ENCODE results near the gene CDC42BPB. TPM values are rescaled to one million over a fixed set of nuclear protein-coding genes. Genes with fewer than 3 reads are reported as not detected.

CDC42BPB gene
- total and polyA plus RNA-seq, 2 of the 13 experiments (the other 11 are each of a cell fraction or from before 2014, with no cell fraction given) = 19.7 to 32.3 TPM

DNA sequence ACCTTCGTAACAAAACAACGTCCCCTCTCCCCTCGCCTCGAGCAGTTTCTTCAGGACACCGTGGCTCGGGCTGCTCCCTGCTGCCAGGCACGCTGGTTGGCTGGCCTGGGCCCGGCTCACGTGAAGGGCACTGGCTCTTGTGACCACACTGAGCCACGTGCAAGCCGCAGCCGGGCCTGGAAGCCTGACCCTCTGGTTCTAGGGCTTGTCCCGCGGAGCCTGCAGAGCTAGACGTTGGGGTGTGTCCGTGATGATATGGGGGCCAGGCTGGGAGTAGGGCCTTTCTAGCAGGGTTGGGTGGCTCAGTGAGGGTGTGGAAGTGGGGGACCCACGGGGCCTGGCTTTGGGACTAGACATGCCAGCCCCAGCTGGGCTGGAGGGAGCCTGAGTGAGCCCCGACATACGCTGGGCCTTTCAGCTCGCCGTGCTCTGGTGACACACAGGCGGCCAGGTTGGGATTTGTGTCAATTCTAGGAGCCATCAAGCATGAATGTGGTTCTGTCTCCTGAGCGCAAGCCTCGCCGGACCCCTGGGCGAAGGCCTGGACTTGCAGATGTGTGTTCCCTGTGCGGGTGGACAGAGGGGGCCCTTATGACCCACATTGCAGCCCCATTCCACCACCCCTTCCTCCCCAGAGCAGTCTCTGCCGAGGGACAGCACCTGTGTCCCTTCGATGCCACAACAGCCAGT lies 148.4 kb downstream of the CDC42BPB start (continued):
- TF ChIP-seq ZNF30 (CRISPR knock-in tag; IDR thresholded peaks at IDR 0.05) = no peak

DNA sequence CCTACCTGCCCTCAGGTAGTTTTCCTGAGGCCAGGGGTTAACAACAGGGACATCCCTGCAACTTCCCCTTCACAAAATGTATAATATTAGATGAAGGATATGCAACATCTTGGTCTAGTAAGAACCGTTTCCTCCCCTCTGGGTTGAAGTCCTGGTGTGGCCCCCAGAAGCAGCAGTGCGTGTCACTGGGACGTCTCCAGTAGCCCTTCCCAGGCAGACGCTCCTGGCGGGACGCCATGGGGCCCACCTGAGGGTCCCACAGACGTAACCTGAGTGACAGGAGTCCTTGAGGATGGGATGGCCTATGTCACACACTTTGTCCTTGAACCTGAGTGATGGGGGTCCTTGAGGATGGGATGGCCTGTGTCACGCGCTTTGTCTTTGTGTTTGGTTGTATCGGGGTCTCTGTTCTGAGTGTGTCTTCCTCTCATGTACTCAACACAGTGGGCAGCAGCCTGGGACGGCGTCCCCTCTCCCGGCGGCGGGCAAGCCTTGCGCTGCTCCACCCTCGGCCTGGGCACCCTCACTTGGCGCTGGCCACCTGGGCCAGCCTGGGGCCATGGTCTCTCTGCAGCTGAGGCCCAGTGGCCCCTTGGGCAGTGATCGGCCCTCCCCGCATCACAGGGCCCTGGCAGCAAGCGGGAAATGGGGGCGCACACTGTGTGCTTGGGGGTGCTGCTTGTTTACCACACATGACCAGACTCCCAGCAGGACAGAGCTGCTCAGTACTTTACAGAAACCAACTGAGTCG lies 149.2 kb downstream of the CDC42BPB start:
- WGBS (ENCODE audit: low lambda C conversion rate) = 93% methylated on average over 17 of the region's 23 CpGs
- H3K27ac ChIP-seq (ENCODE audit: extremely low read length, insufficient read depth, low read length) = no peak overlapping the region
- DNase-seq (ENCODE audit: low spot score) = no peak
- H3K79me2 ChIP-seq (ENCODE audit: insufficient read depth, low read length) = no peaks in the 10 kb centered on the region
- BruUV-seq (replicated peaks) = no TSS peak
- H3K9ac ChIP-seq (ENCODE audit: insufficient read depth, low read depth, low read length) = no peak overlapping the region
- H2AFZ ChIP-seq (ENCODE audit: low read length) = no peak overlapping the region
- H3K4me3 ChIP-seq (replicated peaks in 1 of 3; ENCODE audit: insufficient read depth in 1 of 3, low read depth in 2 of 3, low read length in 3 of 3) = no peak overlapping the region
- no peaks in the 10 kb centered on the region for H3K4me1 ChIP-seq (ENCODE audit: insufficient read depth, low read length)
- no peaks in the 10 kb centered on the region for H3K27me3 ChIP-seq (ENCODE audit: control insufficient read depth in 1 of 2, insufficient read depth in 2 of 2, low read length in 2 of 2)
- no peak for TF ChIP-seq ZNF777 (CRISPR knock-in tag; IDR thresholded peaks at IDR 0.05)
- TF ChIP-seq, protein P1, sequence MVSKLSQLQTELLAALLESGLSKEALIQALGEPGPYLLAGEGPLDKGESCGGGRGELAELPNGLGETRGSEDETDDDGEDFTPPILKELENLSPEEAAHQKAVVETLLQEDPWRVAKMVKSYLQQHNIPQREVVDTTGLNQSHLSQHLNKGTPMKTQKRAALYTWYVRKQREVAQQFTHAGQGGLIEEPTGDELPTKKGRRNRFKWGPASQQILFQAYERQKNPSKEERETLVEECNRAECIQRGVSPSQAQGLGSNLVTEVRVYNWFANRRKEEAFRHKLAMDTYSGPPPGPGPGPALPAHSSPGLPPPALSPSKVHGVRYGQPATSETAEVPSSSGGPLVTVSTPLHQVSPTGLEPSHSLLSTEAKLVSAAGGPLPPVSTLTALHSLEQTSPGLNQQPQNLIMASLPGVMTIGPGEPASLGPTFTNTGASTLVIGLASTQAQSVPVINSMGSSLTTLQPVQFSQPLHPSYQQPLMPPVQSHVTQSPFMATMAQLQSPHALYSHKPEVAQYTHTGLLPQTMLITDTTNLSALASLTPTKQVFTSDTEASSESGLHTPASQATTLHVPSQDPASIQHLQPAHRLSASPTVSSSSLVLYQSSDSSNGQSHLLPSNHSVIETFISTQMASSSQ (IDR thresholded peaks at IDR 0.05; ENCODE audit: low read depth) = no peak
- TF ChIP-seq, protein P1 (CRISPR knock-in tag; IDR thresholded peaks at IDR 0.05; ENCODE audit: borderline replicate concordance) = no peak
- no peak for TF ChIP-seq ZNF878 (CRISPR knock-in tag; IDR thresholded peaks at IDR 0.05)
- TF ChIP-seq FOXM1 (CRISPR knock-in tag; IDR thresholded peaks at IDR 0.05) = no peak
- FAIRE-seq = no peak
- no peaks in the 10 kb centered on the region for H3K9me3 ChIP-seq (ENCODE audit: low read length)
- intact Hi-C loops (cut with micrococcal nuclease; ENCODE audit: unreplicated experiment) (no loop called here), in situ Hi-C loops (cut with HindIII; ENCODE audit: extremely low pct_ligation_motif_present, low pct_unique_long_range_greater_than_20kb) (no loop called here)
- CTCF ChIA-PET (ENCODE audit: low intra/inter-chr PET ratio, low total read pairs) = no interaction called here
- peaks cover 1 to 7% of the 10 kb centered on the region in 2 experiments; a peak in 3 of 5 replicates for H3K36me3 ChIP-seq (replicated peaks in 1 of 2; ENCODE audit: control insufficient read depth in 1 of 2, insufficient read depth in 2 of 2, low read length in 2 of 2)
- no peak for ATAC-seq
- POLR2A ChIA-PET = no interaction called here
- no peaks in the 10 kb centered on the region for H4K20me1 ChIP-seq (ENCODE audit: insufficient read depth, low read length)
- H3K4me2 ChIP-seq (ENCODE audit: low read depth, low read length) = no peak overlapping the region
